Right renal pelvis (tissue), 4 donors: ENCODE data around the gene C10orf88. TPM values are rescaled to one million over a fixed set of nuclear protein-coding genes. Genes with fewer than 3 reads are reported as not detected.
A peak's percentile ranks its signal among the peaks of the same experiment; 100 is the strongest.

Experiments used
- DNase-seq, 4 donors: peaks; one replicate each; pipeline ENCODE4 v3.0.0-alpha.2; 2013; ENCODE audit warnings: low read depth in 4 of 4, low spot score in 3 of 4, missing footprints in 1 of 4
- polyA plus RNA-seq, 4 donors: library from polyadenylated mRNA; unstranded; fragments of 120-200 nt; gene quantifications; one replicate each; pipeline ENCODE4 v1.2.1, GENCODE V29; 2013; ENCODE audit not compliant: insufficient read length in 4 of 4

Gene C10orf88, protein sequence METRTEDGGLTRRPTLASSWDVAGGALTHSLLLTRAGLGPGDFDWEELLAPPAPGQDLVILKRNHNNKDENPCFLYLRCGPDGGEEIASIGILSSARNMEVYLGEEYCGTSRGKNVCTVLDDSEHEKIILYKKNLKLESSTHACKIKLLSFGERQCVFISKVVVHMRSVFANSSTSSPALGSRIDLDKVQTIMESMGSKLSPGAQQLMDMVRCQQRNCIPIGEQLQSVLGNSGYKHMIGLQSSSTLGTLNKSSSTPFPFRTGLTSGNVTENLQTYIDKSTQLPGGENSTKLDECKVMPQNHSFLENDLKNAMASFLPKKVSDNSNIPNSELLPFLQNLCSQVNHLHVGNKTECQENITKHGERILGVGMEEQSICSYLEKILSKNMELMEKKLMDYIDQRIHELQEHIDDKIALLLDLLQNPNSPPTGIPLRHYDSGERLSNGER
- 10 to 100 TPM; 15.7 to 22.0 (median 19.9) TPM for polyA plus RNA-seq

DNA sequence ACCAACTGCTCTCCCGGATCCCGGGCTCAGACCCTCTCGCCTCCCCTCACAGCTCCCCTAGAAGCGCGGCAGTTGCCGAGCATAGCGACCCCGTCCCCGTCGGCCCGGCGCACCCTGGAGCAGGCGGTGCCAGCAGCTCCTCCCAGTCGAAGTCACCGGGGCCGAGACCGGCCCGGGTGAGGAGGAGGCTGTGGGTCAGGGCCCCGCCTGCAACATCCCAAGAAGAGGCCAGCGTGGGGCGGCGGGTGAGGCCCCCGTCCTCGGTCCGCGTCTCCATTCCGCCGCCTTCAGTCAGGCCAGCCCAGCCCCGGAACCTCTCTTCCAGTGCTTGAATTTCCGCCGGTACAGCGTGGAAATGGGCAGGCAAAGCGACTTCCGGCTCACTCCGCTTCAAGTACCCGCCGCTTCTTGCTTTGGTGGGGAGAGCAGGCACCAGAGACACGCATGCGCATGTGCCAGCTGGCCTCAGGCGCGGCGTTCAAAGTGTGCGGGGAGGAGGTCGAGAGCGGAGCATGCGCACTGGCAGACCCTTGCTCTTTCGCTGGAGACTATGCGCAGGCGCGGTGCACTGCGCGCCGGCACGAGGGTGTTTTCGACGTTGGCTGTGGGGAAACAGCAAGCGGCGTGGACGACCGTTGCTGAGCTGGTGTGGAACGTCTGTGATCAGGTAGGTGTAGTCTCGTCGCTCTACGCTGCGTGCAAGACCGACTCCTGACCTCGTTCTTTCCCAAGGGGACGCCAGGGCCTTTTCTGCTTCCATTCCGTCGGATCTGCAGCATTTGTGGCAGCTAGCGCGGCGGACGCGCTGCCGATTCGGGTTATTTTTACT lies at the start of gene C10orf88:
Gene C10orf88, minus strand, starts transcription at position 326 of the 829 bp plus-strand sequence. Its CDS starts 49 bp downstream, at position 277.
- DNase-seq: peak; percentile 94 to 97 (median 96)

DNA sequence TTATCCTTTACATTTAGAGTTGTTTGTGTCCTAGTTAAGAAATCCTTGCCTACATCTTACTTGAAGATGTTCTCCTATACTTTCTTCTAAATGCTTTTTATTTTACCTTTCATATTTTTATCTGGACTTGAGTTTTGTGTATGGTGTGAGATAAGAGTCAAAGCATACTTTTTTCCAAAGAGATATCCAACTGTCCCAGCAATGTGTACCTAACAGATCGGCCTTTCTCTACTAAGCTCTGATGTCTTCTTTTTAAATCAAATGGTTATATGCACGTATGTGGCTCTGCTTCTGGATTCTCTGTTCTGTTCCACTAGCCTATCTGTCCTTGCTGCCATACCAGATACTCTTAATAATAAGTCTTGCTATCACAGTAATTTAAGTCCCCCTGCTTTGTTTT lies 47.3 kb upstream of the C10orf88 start:
- DNase-seq: no peak

GRCh38 chr10:123000155-123000554 lies 46.1 kb upstream of the C10orf88 start:
- no peak for DNase-seq

DNA sequence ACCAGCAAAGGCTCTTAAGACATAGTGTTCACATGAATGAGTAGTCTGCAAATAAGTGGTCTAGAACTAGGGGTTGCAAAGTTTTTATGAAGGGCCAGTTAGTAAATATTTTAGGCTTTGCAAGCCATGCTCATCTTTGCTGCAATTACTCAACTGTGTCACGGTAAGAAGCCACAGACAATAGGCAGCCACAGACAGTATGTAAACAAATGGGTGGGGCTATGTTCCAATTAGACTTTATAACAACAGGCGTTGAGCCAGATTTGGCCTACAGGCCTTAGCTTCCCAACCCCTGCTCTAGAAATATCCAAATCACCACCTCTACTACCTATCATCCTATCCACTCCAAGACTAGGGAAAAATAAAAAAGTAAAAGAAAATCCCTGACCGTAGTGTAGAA lies 45.3 kb upstream of the C10orf88 start:
- no peak for DNase-seq

DNA sequence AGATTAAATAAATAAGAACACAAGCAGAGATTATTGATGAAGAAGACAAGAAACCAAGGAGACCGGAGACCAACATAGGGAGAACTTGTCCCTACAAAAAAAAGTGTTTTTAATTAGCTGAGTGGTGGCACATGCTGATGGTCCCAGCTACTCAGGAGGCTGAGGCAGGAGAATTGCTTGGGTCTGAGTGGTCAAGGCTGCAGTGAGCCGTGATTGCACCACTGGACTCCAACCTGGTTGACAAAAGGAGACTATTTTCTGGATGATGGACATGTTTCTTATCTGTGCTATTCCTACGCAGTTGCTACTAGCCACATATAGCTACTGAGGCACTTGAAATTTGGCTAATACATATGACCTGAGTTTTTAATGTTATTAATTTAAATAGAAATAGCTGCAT lies 44.9 kb upstream of the C10orf88 start:
- DNase-seq: no peak

GRCh38 chr10:122998360-122998917 lies 44.4 kb upstream of the C10orf88 start:
- DNase-seq: no peak

GRCh38 chr10:122997864-122998263 lies 43.8 kb upstream of the C10orf88 start:
- DNase-seq: no peak

- DNase-seq: no peak
Observed at GRCh38 chr10:122995936-122996335, 41.9 kb upstream of the C10orf88 start.

DNA sequence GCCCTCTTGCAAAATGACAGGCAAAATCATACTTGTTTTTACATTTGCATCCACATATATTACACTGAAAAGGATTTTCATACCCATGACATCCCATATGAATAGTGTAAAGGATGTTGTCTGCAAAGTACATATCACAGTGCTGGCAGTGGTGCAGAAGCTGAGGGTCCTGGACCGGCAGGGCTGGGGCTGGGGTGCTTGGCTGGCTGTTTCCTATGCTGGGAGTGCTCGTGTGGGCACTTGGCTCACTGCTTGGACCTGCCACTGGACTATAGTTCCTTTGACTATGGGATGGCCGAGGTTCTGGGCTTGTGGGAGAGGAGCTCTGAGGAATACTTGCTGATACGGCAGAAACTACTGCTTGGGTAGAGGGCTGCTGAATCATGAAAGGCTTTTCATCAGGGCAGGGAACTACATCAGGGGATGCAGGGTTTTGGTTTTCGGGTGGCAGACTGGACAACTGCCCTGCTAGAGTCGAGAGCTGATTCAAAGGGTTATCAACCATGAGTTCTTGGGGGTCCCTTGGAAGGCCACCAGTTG lies 39.8 kb upstream of the C10orf88 start:
- DNase-seq: no peak

- DNase-seq: no peak
Observed at GRCh38 chr10:122992031-122992585, 38.1 kb upstream of the C10orf88 start.

DNA sequence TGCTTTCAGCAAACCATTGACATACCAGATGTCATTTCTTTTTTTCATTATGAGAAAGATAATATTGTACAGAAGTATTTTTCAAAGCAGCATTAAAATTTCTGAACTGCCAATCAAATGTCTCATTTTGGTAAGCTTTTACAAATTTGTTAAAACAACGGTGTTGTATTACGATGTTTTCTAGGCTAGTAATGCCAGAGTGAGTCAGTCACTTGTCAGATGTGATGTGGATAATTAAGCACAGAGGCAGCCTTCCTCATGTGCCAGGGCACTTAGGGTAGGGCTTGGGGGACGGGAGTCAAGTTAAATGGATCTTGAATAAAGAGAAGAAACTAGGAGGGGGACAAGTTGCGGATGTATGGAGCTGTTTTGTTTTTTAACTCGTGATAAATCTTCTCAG lies 36.3 kb upstream of the C10orf88 start:
- no peak for DNase-seq

GRCh38 chr10:122988501-122988900 lies 34.5 kb upstream of the C10orf88 start:
- DNase-seq: no peak

DNA sequence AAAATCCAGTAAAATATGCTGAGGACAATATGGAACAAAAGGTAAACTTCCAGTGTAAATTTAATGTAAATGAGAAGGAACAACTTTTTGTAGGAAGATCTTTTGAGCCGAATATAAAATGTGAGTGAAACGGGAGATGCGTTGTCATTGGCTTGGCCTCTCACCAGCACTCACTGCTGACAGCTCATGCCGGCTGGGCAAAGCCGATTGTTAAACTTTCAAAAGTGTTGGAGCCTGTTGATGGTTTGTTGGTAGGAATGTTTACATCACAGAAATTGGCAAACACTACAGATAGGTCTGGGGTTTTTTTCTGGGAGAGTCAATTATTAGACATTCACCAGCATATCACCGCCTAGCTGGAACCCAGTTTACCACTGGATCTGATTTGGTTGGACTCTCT lies 32.3 kb upstream of the C10orf88 start:
- DNase-seq: no peak

GRCh38 chr10:122984708-122985107 lies 30.7 kb upstream of the C10orf88 start:
- no peak for DNase-seq

- DNase-seq: no peak
Observed at GRCh38 chr10:122983898-122984297, 29.9 kb upstream of the C10orf88 start.

- DNase-seq: no peak
Observed at GRCh38 chr10:122981066-122981464, 27.0 kb upstream of the C10orf88 start.

DNA sequence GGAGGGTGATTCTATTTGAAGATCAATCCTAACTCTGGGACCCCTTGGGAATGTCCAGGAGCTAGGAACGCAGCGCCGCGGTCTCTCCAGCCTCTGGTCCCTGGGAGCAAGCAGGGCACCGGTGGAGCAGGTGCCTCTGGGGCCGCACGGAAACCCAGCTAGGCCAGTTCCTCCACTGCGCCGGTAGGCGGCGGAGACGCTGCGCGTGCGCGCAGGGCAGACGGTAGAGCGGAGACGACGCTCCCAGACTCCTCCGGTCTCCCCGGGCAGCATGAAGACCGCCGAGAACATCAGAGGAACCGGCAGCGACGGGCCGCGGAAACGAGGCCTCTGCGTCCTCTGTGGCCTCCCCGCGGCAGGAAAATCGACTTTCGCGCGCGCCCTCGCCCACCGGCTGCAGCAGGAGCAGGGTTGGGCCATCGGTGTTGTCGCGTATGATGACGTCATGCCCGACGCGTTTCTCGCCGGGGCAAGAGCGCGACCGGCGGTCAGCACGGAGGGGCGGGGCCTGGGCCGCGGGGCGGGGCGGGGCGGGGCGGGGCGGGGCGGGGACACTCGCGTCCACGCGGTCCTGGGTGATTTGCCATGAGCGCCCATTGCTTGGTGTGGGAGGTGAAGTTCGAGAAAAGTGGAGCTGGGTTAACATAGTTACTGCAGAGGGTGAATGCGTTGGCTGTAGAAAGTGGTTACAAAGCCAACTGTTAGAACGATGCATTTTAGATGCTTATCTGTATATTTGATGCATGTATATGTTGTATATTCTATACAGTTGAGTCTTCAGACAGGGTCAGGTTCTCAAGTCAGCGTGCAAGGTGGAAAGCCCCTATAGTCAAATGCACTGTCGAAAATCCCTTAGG lies 26.4 kb upstream of the C10orf88 start, which contains the start of gene PSTK:
Gene PSTK, plus strand, starts transcription at position 193 of the 857 bp plus-strand sequence. Its CDS starts 79 bp downstream, at position 272.
- peak; percentile 87 to 96 (median 88) for DNase-seq

DNA sequence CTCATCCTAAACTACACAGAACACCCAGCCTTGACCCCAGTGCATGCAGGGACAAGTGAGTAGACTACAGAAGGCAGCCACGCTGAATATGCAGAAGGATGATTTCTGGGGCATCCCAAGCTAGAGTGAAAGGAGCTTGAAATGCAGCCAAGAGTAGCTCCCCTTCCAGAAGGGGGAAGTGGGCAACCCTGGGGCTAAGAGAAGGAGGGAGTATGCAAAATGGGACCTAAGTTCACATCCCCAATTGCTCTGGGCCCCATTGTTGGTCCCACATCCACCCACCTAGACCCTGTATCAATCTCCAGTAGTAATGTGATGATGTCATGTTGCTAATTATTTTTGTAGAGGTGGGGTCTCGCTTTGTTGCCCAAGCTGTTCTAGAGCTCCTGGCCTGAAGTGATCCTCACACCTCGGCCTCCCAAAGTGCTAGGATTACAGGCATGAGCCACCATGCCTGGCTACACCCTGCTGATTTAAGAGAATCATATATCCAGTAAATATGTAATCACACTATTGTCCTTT lies 20.6 kb upstream of the C10orf88 start:
- DNase-seq: no peak

- no peak for DNase-seq
Observed at GRCh38 chr10:122974023-122974422, 20.0 kb upstream of the C10orf88 start.
